H1 (cell line): ENCODE results near the gene MAPKAPK5. TPM values are rescaled to one million over a fixed set of nuclear protein-coding genes. Genes with fewer than 3 reads are reported as not detected.

Experiments used
- CTCF ChIP-seq, 3 experiments: IDR thresholded peaks; 1 replicate in 2 of 3; 2 replicates in 1 of 3; pipeline versions ENCODE4 v1.5.1 to v1.6.1; 2011; ENCODE audit warnings: low read length in 3 of 3, mild to moderate bottlenecking in 3 of 3, inconsistent platforms in 2 of 3, low read depth in 1 of 3, moderate library complexity in 1 of 3; ENCODE audit not compliant: insufficient read depth in 1 of 3; ENCODE audit errors: control extremely low read depth in 1 of 3
- MAX ChIP-seq: IDR thresholded peaks from 2 replicates; pipeline ENCODE4 v1.6.1; 2012; ENCODE audit warnings: inconsistent platforms
- POLR2AphosphoS5 ChIP-seq: IDR thresholded peaks from 2 replicates; pipeline ENCODE4 v1.6.1; 2011; ENCODE audit warnings: low read depth, low read length
- SIN3A ChIP-seq, 2 experiments: IDR thresholded peaks in 1 of 2; conservative IDR thresholded peaks in 1 of 2; 2 replicates each; pipeline ENCODE4 v1.6.1; 2011 to 2012; ENCODE audit warnings: low read length in 2 of 2, improper control_type of control experiment in 1 of 2, low read depth in 1 of 2, mild to moderate bottlenecking in 1 of 2
- SP1 ChIP-seq: IDR thresholded peaks from 2 replicates; pipeline ENCODE4 v1.6.1; 2011; ENCODE audit warnings: low read depth, low read length
- polyA plus RNA-seq, 7 experiments: library from polyadenylated mRNA; depleted of rRNA in 3 of 7; stranded (reverse) in 5 of 7; unstranded in 2 of 7; fragments of >200 nt in 5 of 7; fragments of 200-250 nt in 2 of 7; gene quantifications; 1 replicate in 5 of 7; 2 replicates in 1 of 7; 4 replicates in 1 of 7; pipeline versions ENCODE4 v1.2.1 to v1.2.3, GENCODE V29; 2011 to 2013; ENCODE audit warnings: missing spikeins in 2 of 7, mixed read lengths in 2 of 7
- total RNA-seq: library from RNA; stranded (reverse); fragmentation: NEBNext Ultra II Directional; extraction: Animal tissue kit (Norgen Biotek cat#: 25700); gene quantifications from 2 replicates; pipeline ENCODE4 v1.2.1, GENCODE V29; 2021

MAPKAPK5 gene
- total and polyA plus RNA-seq, 2 of the 8 experiments (the other 6 are each of a cell fraction or from before 2014, with no cell fraction given): 40.0 to 91.5 TPM

GRCh38 chr12:111881716-111882115 is 39.7 kb downstream of the MAPKAPK5 start (continued):
- TF ChIP-seq SIN3A (conservative IDR thresholded peaks at IDR 0.05 in 1 of 2, IDR thresholded peaks at IDR 0.05 in 1 of 2; ENCODE audit: low read depth in 1 of 2, low read length in 2 of 2) (no peak), CTCF (IDR thresholded peaks at IDR 0.05; ENCODE audit: control extremely low read depth in 1 of 3, insufficient read depth in 1 of 3, low read depth in 1 of 3, low read length in 3 of 3) (no peak), POLR2AphosphoS5 (no peak), SP1 (no peak), MAX (no peak)
- TF ChIP-seq, all 59 proteins: peak for 0
